ENCODE data around the gene NTPCR.

The NTPCR gene

GRCh38 chr1:232987774-232988140 is 37.3 kb downstream of the NTPCR start:
- in situ Hi-C loops (cut with MboI; ENCODE audit: low sequenced_read_pairs, unreplicated experiment): no loop called here
- TF ChIP-seq CTCF (IDR thresholded peaks at IDR 0.05; ENCODE audit: borderline replicate concordance, control extremely low read depth, extremely low read depth, insufficient read depth, missing control alignments): no peak
- DNase-seq (ENCODE audit: low spot score): no peak

- in situ Hi-C loops (cut with MboI; ENCODE audit: low sequenced_read_pairs, unreplicated experiment): no loop called here
- TF ChIP-seq CTCF (IDR thresholded peaks at IDR 0.05; ENCODE audit: borderline replicate concordance, control extremely low read depth, extremely low read depth, insufficient read depth, missing control alignments): no peak
- no peak for DNase-seq (ENCODE audit: low spot score)
Observed at GRCh38 chr1:232988572-232989040, 38.2 kb downstream of the NTPCR start.

GRCh38 chr1:232990176-232991128 is 40.0 kb downstream of the NTPCR start:
- in situ Hi-C loops (cut with MboI; ENCODE audit: low sequenced_read_pairs, unreplicated experiment): no loop called here
- no peak for TF ChIP-seq CTCF (IDR thresholded peaks at IDR 0.05; ENCODE audit: borderline replicate concordance, control extremely low read depth, extremely low read depth, insufficient read depth, missing control alignments)
- DNase-seq (ENCODE audit: low spot score): no peak

- no peak for TF ChIP-seq CTCF (IDR thresholded peaks at IDR 0.05; ENCODE audit: borderline replicate concordance, control extremely low read depth, extremely low read depth, insufficient read depth, missing control alignments)
- in situ Hi-C loops (cut with MboI; ENCODE audit: low sequenced_read_pairs, unreplicated experiment): no loop called here
- DNase-seq (ENCODE audit: low spot score): no peak
Observed at GRCh38 chr1:232991238-232991637, 40.8 kb downstream of the NTPCR start.

GRCh38 chr1:232992227-232992626 is 41.8 kb downstream of the NTPCR start:
- no peak for TF ChIP-seq CTCF (IDR thresholded peaks at IDR 0.05; ENCODE audit: borderline replicate concordance, control extremely low read depth, extremely low read depth, insufficient read depth, missing control alignments)
- no peak for DNase-seq (ENCODE audit: low spot score)
- in situ Hi-C loops (cut with MboI; ENCODE audit: low sequenced_read_pairs, unreplicated experiment): no loop called here

GRCh38 chr1:232993555-232993954 is 43.1 kb downstream of the NTPCR start:
- no peak for TF ChIP-seq CTCF (IDR thresholded peaks at IDR 0.05; ENCODE audit: borderline replicate concordance, control extremely low read depth, extremely low read depth, insufficient read depth, missing control alignments)
- in situ Hi-C loops (cut with MboI; ENCODE audit: low sequenced_read_pairs, unreplicated experiment): no loop called here
- no peak for DNase-seq (ENCODE audit: low spot score)
